H1 (cell line): Measurements from ENCODE around the gene SLC22A8. TPM values are rescaled to one million over a fixed set of nuclear protein-coding genes. Genes with fewer than 3 reads are reported as not detected.

ENCODE experiments used
- CTCF ChIA-PET: fragments of 300-600 bp; sonication (Branson Sonifier 250); formaldehyde crosslinking; loops from one replicate; lab custom pipeline; 2021; ENCODE audit not compliant: partially characterized antibody; lab: Charles Lee
- POLR2A ChIA-PET: fragments of 300-600 bp; sonication (Branson Sonifier 250); formaldehyde crosslinking; loops from one replicate; lab custom pipeline; 2021; ENCODE audit warnings: inconsistent platforms; ENCODE audit not compliant: partially characterized antibody; lab: Charles Lee
- DNase-seq, 2 experiments: peaks; one replicate each; pipeline versions ENCODE4 v3.0.0 to v3.0.0-alpha.2; 2010 to 2022; ENCODE audit warnings: low spot score in 2 of 2, low read depth in 1 of 2, mixed read lengths in 1 of 2
- FAIRE-seq: peaks from 2 replicates; lab custom pipeline; 2011; peaks lifted over from hg19 to GRCh38; lab: Jason Lieb, UNC
- H2AFZ ChIP-seq: 2 replicates; pipeline ENCODE4 v1.8.1; 2012; ENCODE audit warnings: low read length, inconsistent platforms
- H2AK5ac ChIP-seq: 2 replicates; pipeline ENCODE4 v1.6.1; 2013; ENCODE audit warnings: low read depth, low read length
- H2BK120ac ChIP-seq: replicated peaks from 2 replicates; pipeline ENCODE3; 2013; ENCODE audit warnings: low read depth, low read length, inconsistent platforms
- H2BK12ac ChIP-seq: 2 replicates; pipeline ENCODE4 v1.6.1; 2013; ENCODE audit warnings: low read depth, low read length
- H2BK15ac ChIP-seq: 2 replicates; pipeline ENCODE4 v1.6.1; 2013; ENCODE audit warnings: low read length
- H2BK20ac ChIP-seq: 2 replicates; pipeline ENCODE4 v1.6.1; 2013; ENCODE audit warnings: low read length
- H2BK5ac ChIP-seq: 2 replicates; pipeline ENCODE4 v1.6.1; 2013; ENCODE audit warnings: low read depth, low read length
- H3K14ac ChIP-seq: 2 replicates; pipeline ENCODE4 v1.6.1; 2013; ENCODE audit warnings: inconsistent platforms; ENCODE audit not compliant: insufficient read length
- H3K18ac ChIP-seq: 2 replicates; pipeline ENCODE4 v1.6.1; 2013; ENCODE audit warnings: low read length; ENCODE audit errors: extremely low read depth
- H3K23ac ChIP-seq: 2 replicates; pipeline ENCODE4 v1.6.1; 2013; ENCODE audit warnings: inconsistent platforms; ENCODE audit not compliant: insufficient read length
- H3K23me2 ChIP-seq: 2 replicates; pipeline ENCODE4 v1.6.1; 2013; ENCODE audit warnings: low read depth, low read length
- H3K27ac ChIP-seq: 2 replicates; pipeline ENCODE4 v1.6.1; 2011; ENCODE audit warnings: low read depth, low read length, inconsistent platforms
- H3K27me3 ChIP-seq, 4 experiments: replicated peaks in 1 of 4; 1 replicate in 1 of 4; 2 replicates in 3 of 4; pipeline versions ENCODE4 v1.6.1 to v1.8.1; 2011 to 2013; ENCODE audit warnings: low read length in 3 of 4, mild to moderate bottlenecking in 3 of 4, inconsistent platforms in 2 of 4, mixed read lengths in 2 of 4, moderate library complexity in 1 of 4; ENCODE audit not compliant: control insufficient read depth in 3 of 4, insufficient read depth in 3 of 4; ENCODE audit errors: extremely low read depth in 1 of 4
- H3K36me3 ChIP-seq, 4 experiments: 2 replicates each; pipeline versions ENCODE4 v1.6.1 to v1.8.1; 2011 to 2013; ENCODE audit warnings: mild to moderate bottlenecking in 4 of 4, low read length in 3 of 4, moderate library complexity in 2 of 4, control low read depth in 1 of 4, inconsistent platforms in 1 of 4; ENCODE audit not compliant: insufficient read depth in 4 of 4, control insufficient read depth in 2 of 4
- H3K4ac ChIP-seq: replicated peaks from 2 replicates; pipeline ENCODE3; 2013; ENCODE audit warnings: low read length, low read depth, mixed read lengths, inconsistent platforms; ENCODE audit not compliant: insufficient read length
- H3K4me1 ChIP-seq, 4 experiments: replicated peaks in 1 of 4; 1 replicate in 1 of 4; 2 replicates in 3 of 4; pipeline versions ENCODE4 v1.6.1 to v1.8.1; 2011 to 2013; ENCODE audit warnings: low read length in 3 of 4, inconsistent platforms in 2 of 4, mixed read lengths in 1 of 4; ENCODE audit not compliant: insufficient read depth in 4 of 4, control insufficient read depth in 3 of 4
- H3K4me2 ChIP-seq, 2 experiments: 2 replicates each; pipeline versions ENCODE4 v1.6.1 to v1.8.1; 2011 to 2013; ENCODE audit warnings: low read depth in 2 of 2, low read length in 2 of 2, control low read depth in 1 of 2, inconsistent platforms in 1 of 2, mild to moderate bottlenecking in 1 of 2; ENCODE audit not compliant: insufficient read depth in 1 of 2
- H3K4me3 ChIP-seq, 4 experiments: fragments of 200-600, 300-600 bp in 1 of 4; sonication (generic), shearing (Covaris generic), sonication (Bioruptor Twin) in 1 of 4; 2 replicates each; pipeline versions ENCODE4 v1.5.1 to v1.8.1; 2011 to 2016; ENCODE audit warnings: low read length in 4 of 4, low read depth in 3 of 4, control low read depth in 2 of 4, inconsistent platforms in 2 of 4, mild to moderate bottlenecking in 2 of 4, mixed read lengths in 1 of 4, moderate library complexity in 1 of 4; ENCODE audit not compliant: insufficient read depth in 2 of 4; ENCODE audit errors: extremely low read depth in 1 of 4
- H3K56ac ChIP-seq: replicated peaks from 2 replicates; pipeline ENCODE3; 2013; ENCODE audit warnings: low read depth, mild to moderate bottlenecking, mixed read lengths, low read length, inconsistent platforms; ENCODE audit not compliant: insufficient read length
- H3K79me1 ChIP-seq: 2 replicates; pipeline ENCODE4 v1.6.1; 2013; ENCODE audit warnings: low read depth, low read length, control low read depth
- H3K79me2 ChIP-seq, 2 experiments: 2 replicates each; pipeline versions ENCODE4 v1.6.1 to v1.8.1; 2012 to 2013; ENCODE audit warnings: low read length in 2 of 2, mild to moderate bottlenecking in 2 of 2, inconsistent platforms in 1 of 2; ENCODE audit not compliant: insufficient read depth in 2 of 2, control insufficient read depth in 1 of 2
- H3K9ac ChIP-seq, 4 experiments: replicated peaks in 1 of 4; 1 replicate in 1 of 4; 2 replicates in 3 of 4; pipeline versions ENCODE4 v1.6.1 to v1.8.1; 2011 to 2013; ENCODE audit warnings: low read depth in 3 of 4, low read length in 3 of 4, control low read depth in 2 of 4, mild to moderate bottlenecking in 2 of 4, moderate library complexity in 2 of 4, inconsistent platforms in 1 of 4; ENCODE audit errors: extremely low read depth in 1 of 4
- H3K9me3 ChIP-seq, 2 experiments: 2 replicates each; pipeline versions ENCODE4 v1.6.1 to v1.8.1; 2012 to 2013; ENCODE audit warnings: mild to moderate bottlenecking in 2 of 2, moderate library complexity in 2 of 2, control low read depth in 1 of 2, inconsistent platforms in 1 of 2, low read depth in 1 of 2, low read length in 1 of 2, mixed read lengths in 1 of 2; ENCODE audit not compliant: insufficient read depth in 2 of 2
- H4K20me1 ChIP-seq, 2 experiments: replicated peaks in 1 of 2; 2 replicates each; pipeline versions ENCODE3 to v1.8.1; 2011 to 2013; ENCODE audit warnings: inconsistent platforms in 2 of 2, low read length in 2 of 2, mild to moderate bottlenecking in 1 of 2; ENCODE audit not compliant: insufficient read depth in 2 of 2, control insufficient read depth in 1 of 2
- H4K5ac ChIP-seq: 2 replicates; pipeline ENCODE4 v1.6.1; 2013; ENCODE audit warnings: low read length, low read depth, mixed read lengths, inconsistent platforms; ENCODE audit not compliant: insufficient read length
- H4K8ac ChIP-seq: 2 replicates; pipeline ENCODE4 v1.8.0; 2013; ENCODE audit warnings: mild to moderate bottlenecking, moderate library complexity, low read length, inconsistent platforms; ENCODE audit not compliant: insufficient read depth; ENCODE audit errors: extremely low read depth
- H4K91ac ChIP-seq: replicated peaks from 2 replicates; pipeline ENCODE3; 2013; ENCODE audit warnings: low read length, mixed read lengths, inconsistent platforms; ENCODE audit not compliant: insufficient read length
- CHD2 ChIP-seq: IDR thresholded peaks from 2 replicates; pipeline ENCODE4 v1.6.1; 2012; ENCODE audit warnings: low read length, improper control_type of control experiment
- EP300 ChIP-seq, 2 experiments: IDR thresholded peaks; 1 replicate in 1 of 2; 2 replicates in 1 of 2; pipeline ENCODE4 v1.6.1; 2011 to 2012; ENCODE audit warnings: low read depth in 2 of 2, low read length in 2 of 2, mild to moderate bottlenecking in 2 of 2, borderline replicate concordance in 1 of 2, inconsistent platforms in 1 of 2, moderate library complexity in 1 of 2
- KDM1A ChIP-seq: fragments of 200-600, 300-600 bp; sonication (generic); IDR thresholded peaks from 2 replicates; pipeline ENCODE4 v1.7.1; 2016; ENCODE audit warnings: mild to moderate bottlenecking, low read length, borderline replicate concordance
- RXRA ChIP-seq: IDR thresholded peaks from 2 replicates; pipeline ENCODE4 v1.6.1; 2011; ENCODE audit warnings: low read depth, mild to moderate bottlenecking, low read length, moderate library complexity; ENCODE audit not compliant: insufficient read depth
- SIX5 ChIP-seq: IDR thresholded peaks from 2 replicates; pipeline ENCODE4 v1.6.1; 2011; ENCODE audit warnings: mild to moderate bottlenecking, low read depth, low read length
- SP1 ChIP-seq: IDR thresholded peaks from 2 replicates; pipeline ENCODE4 v1.6.1; 2011; ENCODE audit warnings: low read depth, low read length
- TAF1 ChIP-seq: IDR thresholded peaks from 2 replicates; pipeline ENCODE4 v1.6.1; 2011; ENCODE audit warnings: mild to moderate bottlenecking, low read depth, low read length
- TAF7 ChIP-seq: optimal IDR thresholded peaks from 2 replicates; pipeline ENCODE3; 2011; ENCODE audit warnings: low read depth, mild to moderate bottlenecking, inconsistent platforms, low read length, moderate library complexity, borderline replicate concordance
- TBP ChIP-seq: IDR thresholded peaks from 2 replicates; pipeline ENCODE4 v1.6.1; 2011; ENCODE audit warnings: low read depth, low read length, improper control_type of control experiment
- WGBS, 2 experiments: shearing (Covaris generic) in 1 of 2; methylation state at CpG; one replicate each; pipeline versions ENCODE4 v1.1.6 to v1.1.7; 2013 to 2015; ENCODE audit warnings: low lambda C conversion rate in 2 of 2, mixed read lengths in 2 of 2, inconsistent platforms in 1 of 2, low coverage in 1 of 2, missing lambda C conversion rate in 1 of 2; ENCODE audit not compliant: insufficient replicate concordance in 2 of 2, insufficient coverage in 1 of 2, insufficient read length in 1 of 2; ENCODE audit errors: extremely low coverage in 1 of 2, missing lambda C conversion rate in 1 of 2; 5-methylcytosine and 5-hydroxymethylcytosine counted together
- polyA plus RNA-seq, 7 experiments: library from polyadenylated mRNA; depleted of rRNA in 3 of 7; stranded (reverse) in 5 of 7; unstranded in 2 of 7; fragments of >200 nt in 5 of 7; fragments of 200-250 nt in 2 of 7; gene quantifications; 1 replicate in 5 of 7; 2 replicates in 1 of 7; 4 replicates in 1 of 7; pipeline versions ENCODE4 v1.2.1 to v1.2.3, GENCODE V29; 2011 to 2013; ENCODE audit warnings: missing spikeins in 2 of 7, mixed read lengths in 2 of 7
- total RNA-seq: library from RNA; stranded (reverse); fragmentation: NEBNext Ultra II Directional; extraction: Animal tissue kit (Norgen Biotek cat#: 25700); gene quantifications from 2 replicates; pipeline ENCODE4 v1.2.1, GENCODE V29; 2021
- TF ChIP-seq, protein P1 (sequence below): IDR thresholded peaks from 2 replicates; pipeline ENCODE4 v1.6.1; 2012; ENCODE audit warnings: low read length, inconsistent platforms
- TF ChIP-seq, protein P2 (sequence below): IDR thresholded peaks from 2 replicates; pipeline ENCODE4 v1.6.1; 2011; ENCODE audit warnings: low read length, improper control_type of control experiment

SLC22A8 gene
- total and polyA plus RNA-seq, 2 of the 8 experiments (the other 6 are each of a cell fraction or from before 2014, with no cell fraction given): not detected

DNA sequence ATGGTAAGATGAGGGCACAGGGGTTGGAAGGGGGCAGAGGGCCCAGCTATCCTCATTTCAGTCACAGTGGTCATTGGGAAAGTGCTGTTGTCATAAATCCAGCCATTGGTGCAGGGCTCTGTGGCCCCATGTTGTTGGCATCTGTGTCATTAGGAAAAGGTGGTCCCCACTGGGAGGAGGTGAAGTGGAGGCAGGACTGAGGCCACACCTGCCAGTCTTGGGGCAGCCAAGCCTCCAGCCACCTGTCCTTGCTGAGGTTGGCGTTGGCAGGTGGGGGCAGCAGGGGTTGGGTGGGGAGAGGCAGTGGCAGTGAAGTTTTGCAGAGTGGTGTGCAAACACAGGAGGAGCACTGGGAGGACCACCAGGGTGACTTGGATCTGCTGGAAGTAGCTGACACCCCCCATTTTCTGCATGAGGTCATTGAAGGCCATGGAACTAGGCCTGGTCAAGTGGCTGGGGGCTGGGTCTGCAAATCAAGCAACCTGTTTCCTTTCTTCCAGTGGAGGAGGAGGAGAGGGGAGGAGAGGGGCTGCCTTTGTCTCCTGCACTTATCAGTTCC lies 56.1 kb downstream of the SLC22A8 start:
- Histone ChIP-seq H3K18ac (no peak overlapping the region), H3K23ac (no peak overlapping the region), H3K4ac (no peak overlapping the region), H3K79me1 (no peaks in the 10 kb centered on the region), H2AFZ (no peak overlapping the region), H4K8ac (no peak overlapping the region), H3K36me3 (no peaks in the 10 kb centered on the region), H3K9me3 (no peaks in the 10 kb centered on the region), H2BK12ac (no peak overlapping the region), H2BK120ac (no peak overlapping the region), H3K27me3 (no peaks in the 10 kb centered on the region), H3K4me2 (no peak overlapping the region), H2BK5ac (no peak overlapping the region), H3K56ac (no peak overlapping the region), H2BK20ac (no peak overlapping the region), H3K79me2 (no peaks in the 10 kb centered on the region), H4K5ac (no peak overlapping the region), H4K20me1 (no peaks in the 10 kb centered on the region), H3K4me1 (0 out of 7 replicates have a peak, but pooled peaks cover 0 to 3% (median 0%) of the 10 kb centered on the region in 4 experiments), H3K14ac (no peak overlapping the region), H3K23me2 (no peaks in the 10 kb centered on the region), H3K9ac (no peak overlapping the region), H4K91ac (no peak overlapping the region), H2BK15ac (no peak overlapping the region), H2AK5ac (no peak overlapping the region), H3K4me3 (no peak overlapping the region), H3K27ac (no peak overlapping the region)
- 80% methylated on average over 1 of the region's 1 CpG; no CpG with 5 or more reads in 1 of the 2 experiments for WGBS, 2 experiments
- ChIA-PET CTCF (interaction anchor here (1.1 to 2.9 kb wide), 7 partner anchors 12 to 64 kb away, joined by 3 to 18 read pairs (median 4); no protein-coding TSS in a partner anchor), POLR2A (no interaction called here)
- no peak for FAIRE-seq
- DNase-seq: no peak
- TF ChIP-seq KDM1A (no peak), EP300 (IDR thresholded peaks at IDR 0.05; ENCODE audit: borderline replicate concordance in 1 of 2, low read depth in 2 of 2, low read length in 2 of 2) (no peak), SIX5 (no peak), TAF1 (no peak), RXRA (no peak), CHD2 (no peak), TBP (no peak), TAF7 (no peak), SP1 (no peak)
- TF ChIP-seq, protein P1, sequence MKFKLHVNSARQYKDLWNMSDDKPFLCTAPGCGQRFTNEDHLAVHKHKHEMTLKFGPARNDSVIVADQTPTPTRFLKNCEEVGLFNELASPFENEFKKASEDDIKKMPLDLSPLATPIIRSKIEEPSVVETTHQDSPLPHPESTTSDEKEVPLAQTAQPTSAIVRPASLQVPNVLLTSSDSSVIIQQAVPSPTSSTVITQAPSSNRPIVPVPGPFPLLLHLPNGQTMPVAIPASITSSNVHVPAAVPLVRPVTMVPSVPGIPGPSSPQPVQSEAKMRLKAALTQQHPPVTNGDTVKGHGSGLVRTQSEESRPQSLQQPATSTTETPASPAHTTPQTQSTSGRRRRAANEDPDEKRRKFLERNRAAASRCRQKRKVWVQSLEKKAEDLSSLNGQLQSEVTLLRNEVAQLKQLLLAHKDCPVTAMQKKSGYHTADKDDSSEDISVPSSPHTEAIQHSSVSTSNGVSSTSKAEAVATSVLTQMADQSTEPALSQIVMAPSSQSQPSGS: no peak
- TF ChIP-seq, protein P2, sequence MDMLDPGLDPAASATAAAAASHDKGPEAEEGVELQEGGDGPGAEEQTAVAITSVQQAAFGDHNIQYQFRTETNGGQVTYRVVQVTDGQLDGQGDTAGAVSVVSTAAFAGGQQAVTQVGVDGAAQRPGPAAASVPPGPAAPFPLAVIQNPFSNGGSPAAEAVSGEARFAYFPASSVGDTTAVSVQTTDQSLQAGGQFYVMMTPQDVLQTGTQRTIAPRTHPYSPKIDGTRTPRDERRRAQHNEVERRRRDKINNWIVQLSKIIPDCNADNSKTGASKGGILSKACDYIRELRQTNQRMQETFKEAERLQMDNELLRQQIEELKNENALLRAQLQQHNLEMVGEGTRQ: no peak
